Transverse colon (tissue), 4 donors: ENCODE results near the gene RPL28. TPM values are rescaled to one million over a fixed set of nuclear protein-coding genes. Genes with fewer than 3 reads are reported as not detected.

Source experiments
- DNase-seq: peaks from one replicate; pipeline ENCODE4 v3.0.0-alpha.2; 2019
- H3K27ac ChIP-seq, 4 donors: fragments of 200-600 bp; sonication (generic); 2 replicates each; pipeline ENCODE4 v1.5.1; 2016 to 2018; ENCODE audit warnings: inconsistent platforms in 4 of 4
- H3K27me3 ChIP-seq: fragments of 200-600 bp; sonication (generic); 2 replicates; pipeline ENCODE4 v1.5.1; 2017; ENCODE audit warnings: inconsistent platforms
- H3K36me3 ChIP-seq, 4 donors: fragments of 200-600 bp; sonication (generic); 2 replicates each; pipeline ENCODE4 v1.5.1; 2017 to 2019; ENCODE audit warnings: inconsistent platforms in 4 of 4
- H3K4me1 ChIP-seq, 4 donors: fragments of 200-600 bp; sonication (generic); 2 replicates each; pipeline ENCODE4 v1.5.1; 2017 to 2020; ENCODE audit warnings: inconsistent platforms in 4 of 4
- H3K4me3 ChIP-seq, 4 donors: fragments of 200-600 bp; sonication (generic); 1 replicate in 1 of 4; 2 replicates in 3 of 4; pipeline versions ENCODE4 v1.5.1 to v1.6.1; 2017 to 2019; ENCODE audit warnings: inconsistent platforms in 4 of 4
- H3K9me3 ChIP-seq, 2 donors: fragments of 200-600 bp; sonication (generic); 2 replicates each; pipeline ENCODE4 v1.5.1; 2017 to 2019; ENCODE audit warnings: inconsistent platforms in 2 of 2
- EP300 ChIP-seq: sonication (generic); formaldehyde crosslinking; IDR thresholded peaks from one replicate; pipeline ENCODE4 v1.6.1; 2017; ENCODE audit warnings: antibody characterized with exemption, low read depth
- POLR2A ChIP-seq: fragments of 450-650 bp; IDR thresholded peaks from one replicate; pipeline ENCODE4 v1.6.1; 2016; ENCODE audit warnings: antibody characterized with exemption, mild to moderate bottlenecking, moderate library complexity
- POLR2AphosphoS5 ChIP-seq, 3 donors: sonication (generic); formaldehyde crosslinking; IDR thresholded peaks; one replicate each; pipeline ENCODE4 v1.6.1; 2016; ENCODE audit warnings: antibody characterized with exemption in 3 of 3
- WGBS, 2 donors: methylation state at CpG; one replicate each; pipeline ENCODE4 v1.1.5; 2018; ENCODE audit warnings: low coverage in 1 of 2; 5-methylcytosine and 5-hydroxymethylcytosine counted together
- in situ Hi-C, 4 donors: fragments of 200-750 bp; cut with MboI; loops; one replicate each; pipeline versions ENCODE4 v1.15.0 to v1.15.1; 2017; ENCODE audit warnings: low sequenced_read_pairs in 3 of 4, low pct_ligation_motif_present in 1 of 4, low pct_unique_long_range_greater_than_20kb in 1 of 4
- intact Hi-C: fragments of 100-400 bp; cut with DNase I; formaldehyde crosslinking; loops from one replicate; pipeline ENCODE4 v1.15.1; 2023; ENCODE audit warnings: low total_unique reads
- total RNA-seq, 4 donors: library from RNA; depleted of rRNA; stranded (reverse); fragments of >200 nt; gene quantifications; one replicate each; pipeline ENCODE4 v1.1.0, GENCODE V29; 2016
- TF ChIP-seq, protein P1 (sequence below), 5 experiments: fragments of 200-600 bp in 3 of 5; fragments of 450-650 bp in 2 of 5; sonication (generic) in 3 of 5; IDR thresholded peaks; 1 replicate in 2 of 5; 2 replicates in 3 of 5; pipeline ENCODE4 v1.5.1; 2016 to 2017; ENCODE audit warnings: antibody characterized with exemption in 5 of 5, inconsistent platforms in 3 of 5, mild to moderate bottlenecking in 2 of 5, moderate library complexity in 1 of 5

Gene RPL28
- total RNA-seq, 4 donors from 2014 or later, result 448 to 648 (median 605) TPM

DNA sequence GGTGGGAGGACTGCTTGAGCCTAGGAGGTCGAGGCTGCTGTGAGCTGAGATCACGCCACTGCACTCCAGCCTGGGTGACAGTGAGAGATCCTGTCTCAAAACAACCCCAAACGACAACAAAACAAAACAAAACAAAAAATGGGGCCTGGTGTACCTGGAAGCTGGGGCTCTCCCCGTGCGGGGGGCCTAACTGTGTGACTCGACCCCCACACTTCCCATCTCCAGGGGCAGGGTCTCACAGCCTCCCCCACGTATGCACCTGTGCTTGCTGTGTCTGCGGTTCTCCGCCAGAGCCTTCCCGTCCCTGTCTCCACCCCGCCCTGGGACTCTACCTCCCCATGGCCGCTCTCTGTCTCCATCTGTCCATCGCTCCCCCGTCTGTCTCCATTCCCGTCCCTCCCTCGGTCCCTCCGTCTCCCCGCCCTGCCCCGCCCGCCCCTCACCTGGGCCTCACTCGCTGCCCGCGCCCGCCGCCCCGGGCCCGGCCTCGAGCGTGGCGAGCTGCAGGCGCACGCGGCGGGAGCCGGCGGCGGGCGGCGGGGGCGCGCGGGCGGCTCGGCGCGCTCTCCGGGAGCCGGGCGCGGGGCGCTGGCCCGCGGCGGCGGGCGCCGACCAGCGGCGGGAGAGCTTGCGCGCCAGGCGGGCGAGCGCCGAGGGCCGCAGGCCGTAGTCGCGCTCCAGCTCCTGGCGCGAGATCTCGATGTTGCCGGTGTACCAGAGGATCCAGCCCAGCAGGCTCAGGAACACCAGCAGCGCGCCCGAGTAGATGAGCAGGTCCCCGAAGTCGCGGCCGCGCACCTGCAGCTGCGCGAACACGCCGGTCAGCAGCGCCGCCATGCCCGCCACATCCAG, 2.2 kb upstream of the RPL28 start:
- Histone ChIP-seq H3K4me1 (peaks cover 28 to 42% (median 40%) of the 10 kb centered on the region in 4 donors), H3K9me3 (no peaks in the 10 kb centered on the region), H3K27me3 (no peaks in the 10 kb centered on the region), H3K36me3 (peaks cover 0 to 4% (median 0%) of the 10 kb centered on the region in 4 donors), H3K27ac (peak overlapping the region; percentile 94 to 99 (median 96)), H3K4me3 (peak overlapping the region; percentile 40 to 93 (median 78))
- 4% methylated on average over 11 to 55 of the region's 88 CpGs for WGBS, 2 donors
- in situ Hi-C loops, result loop anchor here in 1 of 4 donors (25.0 kb wide), 1 partner anchor 96 kb away; the partner anchor contains the start of genes BRSK1 and HSPBP1
- intact Hi-C loops, result loop anchor here (5.0 to 10.0 kb wide), 2 partner anchors 81 to 271 kb away; partner anchors contain the start of gene U2AF2
- peak; percentile 61 for DNase-seq
- no peak for TF ChIP-seq POLR2A
- no peak for TF ChIP-seq EP300
- TF ChIP-seq, protein P1, sequence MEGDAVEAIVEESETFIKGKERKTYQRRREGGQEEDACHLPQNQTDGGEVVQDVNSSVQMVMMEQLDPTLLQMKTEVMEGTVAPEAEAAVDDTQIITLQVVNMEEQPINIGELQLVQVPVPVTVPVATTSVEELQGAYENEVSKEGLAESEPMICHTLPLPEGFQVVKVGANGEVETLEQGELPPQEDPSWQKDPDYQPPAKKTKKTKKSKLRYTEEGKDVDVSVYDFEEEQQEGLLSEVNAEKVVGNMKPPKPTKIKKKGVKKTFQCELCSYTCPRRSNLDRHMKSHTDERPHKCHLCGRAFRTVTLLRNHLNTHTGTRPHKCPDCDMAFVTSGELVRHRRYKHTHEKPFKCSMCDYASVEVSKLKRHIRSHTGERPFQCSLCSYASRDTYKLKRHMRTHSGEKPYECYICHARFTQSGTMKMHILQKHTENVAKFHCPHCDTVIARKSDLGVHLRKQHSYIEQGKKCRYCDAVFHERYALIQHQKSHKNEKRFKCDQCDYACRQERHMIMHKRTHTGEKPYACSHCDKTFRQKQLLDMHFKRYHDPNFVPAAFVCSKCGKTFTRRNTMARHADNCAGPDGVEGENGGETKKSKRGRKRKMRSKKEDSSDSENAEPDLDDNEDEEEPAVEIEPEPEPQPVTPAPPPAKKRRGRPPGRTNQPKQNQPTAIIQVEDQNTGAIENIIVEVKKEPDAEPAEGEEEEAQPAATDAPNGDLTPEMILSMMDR (IDR thresholded peaks at IDR 0.05), result peak in 1 of 5 experiments; percentile 25
- TF ChIP-seq POLR2AphosphoS5 (IDR thresholded peaks at IDR 0.05), result peak in 1 of 3 donors; percentile 5

DNA sequence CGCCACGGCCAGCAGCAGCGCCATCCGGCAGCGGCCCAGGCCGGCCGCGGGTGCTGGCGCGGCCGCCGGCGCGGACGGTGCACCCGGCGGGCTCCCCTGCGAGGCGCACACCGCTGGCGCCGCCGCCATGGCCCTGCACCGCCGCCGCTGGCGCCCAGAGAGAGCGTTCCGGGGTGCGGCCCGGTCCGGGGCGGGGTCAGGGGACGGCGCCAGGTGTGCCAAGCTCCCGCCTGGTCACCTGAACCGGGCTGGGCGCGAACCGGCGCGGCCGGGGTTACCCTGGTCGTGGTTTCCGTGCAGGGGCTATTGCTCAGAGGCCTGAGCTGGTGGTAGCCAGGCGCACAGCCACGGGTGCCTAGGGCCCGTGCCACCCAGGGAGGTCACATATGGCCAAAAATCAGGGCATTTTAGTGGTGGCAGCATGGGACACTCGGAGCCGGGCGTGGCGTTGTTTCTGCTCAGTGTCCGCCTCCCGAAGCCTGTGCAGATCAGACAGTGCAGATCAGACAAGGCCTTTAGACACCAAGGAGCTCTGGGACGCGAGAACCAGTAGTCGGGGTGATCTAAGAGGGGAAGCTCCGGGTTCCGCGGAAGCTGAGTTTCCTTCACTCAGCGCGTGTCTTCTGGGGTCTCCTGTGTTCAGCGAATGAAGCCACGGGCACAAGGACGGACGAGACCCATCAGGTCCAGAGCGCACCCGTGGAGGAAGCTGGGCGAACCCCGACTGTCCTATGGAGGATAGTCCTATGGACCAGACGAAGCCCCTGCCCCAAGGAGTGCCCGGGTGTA, 1.4 kb upstream of the RPL28 start, which contains the start of gene TMEM238:
TMEM238 (minus strand) TSS at position 162 of the 789 bp plus-strand sequence; CDS start at position 129, 33 bp downstream.
- intact Hi-C loops, result loop anchor here (5.0 to 10.0 kb wide), 2 partner anchors 82 to 270 kb away; partner anchors contain the start of gene U2AF2
- peak; percentile 84 for DNase-seq
- in situ Hi-C loops, result loop anchor here in 1 of 4 donors (25.0 kb wide), 1 partner anchor 97 kb away; the partner anchor contains the start of genes BRSK1 and HSPBP1
- H3K36me3 ChIP-seq, result peaks cover 0 to 6% (median 0%) of the 10 kb centered on the region in 4 donors
- H3K27me3 ChIP-seq, result no peaks in the 10 kb centered on the region
- TF ChIP-seq POLR2AphosphoS5 (IDR thresholded peaks at IDR 0.05) (peak; percentile 25 to 66 (median 39)), POLR2A (peak; percentile 64), EP300 (no peak)
- TF ChIP-seq, protein P1 (IDR thresholded peaks at IDR 0.05), result no peak
- peak within 1 kb of the TSS; percentile 94 to 99 (median 96) for H3K27ac ChIP-seq
- no peaks in the 10 kb centered on the region for H3K9me3 ChIP-seq
- peak within 1 kb of the TSS; percentile 40 to 93 (median 78) for H3K4me3 ChIP-seq
- H3K4me1 ChIP-seq, result peaks cover 33 to 50% (median 44%) of the 10 kb centered on the region in 4 donors
- WGBS, 2 donors, result 13% methylated on average over 32 of the region's 72 CpGs; no CpG with 5 or more reads in 1 of the 2 donors

DNA sequence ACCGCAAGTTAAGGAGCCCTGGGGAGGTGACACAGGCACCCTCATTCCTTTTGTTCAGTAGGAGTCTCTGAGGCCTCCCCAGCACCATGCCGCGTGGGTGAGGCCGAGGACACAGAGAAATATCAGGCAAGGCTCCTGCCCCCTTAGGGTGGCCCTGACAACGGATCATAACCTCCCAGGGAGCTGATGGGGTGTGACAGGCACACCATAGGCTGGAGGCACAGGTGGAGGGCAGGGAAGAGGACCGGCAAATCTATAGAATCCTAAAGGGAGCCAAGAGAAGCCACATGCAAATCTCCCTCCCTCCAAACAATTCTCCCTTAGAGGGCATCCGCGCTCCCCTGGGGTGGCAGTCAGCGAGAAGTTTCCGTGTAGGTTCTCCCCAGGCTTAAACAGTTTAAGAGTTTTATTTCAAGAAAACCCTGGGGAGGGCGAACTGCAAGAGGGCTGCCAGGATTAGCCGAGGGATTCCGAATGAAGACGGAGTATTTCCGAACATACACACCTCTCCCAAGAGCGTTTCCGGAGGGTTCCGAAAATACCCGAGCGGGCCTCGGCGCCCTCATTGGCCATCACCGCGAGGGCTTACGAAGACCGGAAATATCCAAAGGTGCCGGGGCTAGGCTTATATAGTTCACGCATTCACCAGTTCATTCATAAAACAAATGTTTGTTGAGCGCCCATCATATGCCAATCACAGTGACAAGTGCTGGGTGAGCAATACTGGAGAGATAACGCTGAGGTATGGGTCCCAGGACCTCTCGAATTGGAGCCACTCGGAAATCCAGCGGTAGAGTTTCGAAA, 610 bp upstream of the RPL28 start:
- in situ Hi-C loops (loop anchor here in 1 of 4 donors (25.0 kb wide), 1 partner anchor 98 kb away; the partner anchor contains the start of genes BRSK1 and HSPBP1), intact Hi-C loops (loop anchor here (5.0 to 10.0 kb wide), 2 partner anchors 83 to 270 kb away; partner anchors contain the start of gene U2AF2)
- DNase-seq, result peak; percentile 96
- peak overlapping the region; percentile 94 to 99 (median 96) for H3K27ac ChIP-seq
- H3K36me3 ChIP-seq, result peaks cover 0 to 6% (median 0%) of the 10 kb centered on the region in 4 donors
- peak overlapping the region; percentile 12 to 93 (median 78) for H3K4me3 ChIP-seq
- H3K27me3 ChIP-seq, result no peaks in the 10 kb centered on the region
- peaks cover 33 to 54% (median 44%) of the 10 kb centered on the region in 4 donors for H3K4me1 ChIP-seq
- TF ChIP-seq EP300 (no peak), POLR2AphosphoS5 (IDR thresholded peaks at IDR 0.05) (peak; percentile 6 to 52 (median 43))
- TF ChIP-seq, protein P1 (IDR thresholded peaks at IDR 0.05), result no peak
- WGBS, 2 donors, result 5% methylated on average over 34 of the region's 34 CpGs; no CpG with 5 or more reads in 1 of the 2 donors
- H3K9me3 ChIP-seq, result no peaks in the 10 kb centered on the region
